Right cardiac atrium (tissue), 5 donors: ENCODE data around the gene MARVELD3. TPM values are rescaled to one million over a fixed set of nuclear protein-coding genes. Genes with fewer than 3 reads are reported as not detected.
"Not testable (repeated sequence)": the region's sequence is repeated elsewhere in the genome, so short reads cannot be mapped to it uniquely, and the experiment has no call there.

Source experiments
- ATAC-seq, 2 donors: fragments of 200-7000 bp; cut with Tn5 transposase; one replicate each; pipeline versions ENCODE4 v1.8.0 to v1.9.1; 2020; ENCODE audit warnings: moderate library complexity in 2 of 2, mild to moderate bottlenecking in 1 of 2
- DNase-seq, 3 donors: peaks; one replicate each; pipeline ENCODE4 v3.0.0-alpha.2; 2020
- H3K27ac ChIP-seq: one replicate; pipeline ENCODE4 v1.5.1; 2013; ENCODE audit warnings: mild to moderate bottlenecking, low read length, control low read depth, moderate library complexity
- H3K27me3 ChIP-seq: one replicate; pipeline ENCODE4 v1.6.1; 2013; ENCODE audit not compliant: control insufficient read depth, insufficient read depth
- H3K4me1 ChIP-seq: one replicate; pipeline ENCODE4 v1.6.1; 2013; ENCODE audit warnings: low read length; ENCODE audit not compliant: control insufficient read depth, insufficient read depth
- H3K4me3 ChIP-seq: one replicate; pipeline ENCODE4 v1.5.1; 2013; ENCODE audit warnings: low read length, control low read depth
- H3K9me3 ChIP-seq: one replicate; pipeline ENCODE4 v1.6.1; 2013; ENCODE audit warnings: low read length; ENCODE audit not compliant: control insufficient read depth
- WGBS: extraction: QIAGEN DNeasy Blood & Tissue Kit; methylation state at CpG from one replicate; pipeline ENCODE4 v1.1.7; 2013; 5-methylcytosine and 5-hydroxymethylcytosine counted together
- intact Hi-C, 4 donors: fragments of 100-400 bp; cut with DNase I; formaldehyde crosslinking; loops; one replicate each; pipeline versions ENCODE4 v1.11.0 to v1.14.0; 2022 to 2023
- polyA plus RNA-seq: library from polyadenylated mRNA; stranded (reverse); fragments of 200-250 nt; gene quantifications from one replicate; pipeline ENCODE4 v1.2.3, GENCODE V29; 2013
- total RNA-seq, 4 donors: library from RNA; stranded (reverse); fragmentation: NEBNext Ultra II Directional; extraction: Animal tissue kit (Norgen Biotek cat#: 25700); gene quantifications; one replicate each; pipeline ENCODE4 v1.2.1, GENCODE V29; 2021
- donor health status: healthy with polysubstance abuse.
- donor health status: DM: no; HTN: yes; CAD: no.
- donor health status: DM: no; HTN: no; CAD: no.
- donor health status: DM: no; HTN: yes; CAD: no; lungs with severe emphysema.
- donor health status: DM: yes; HTN: yes; CAD: no.

The MARVELD3 gene
- total and polyA plus RNA-seq, 5 donors: 0.02 TPM; not detected in 4

DNA sequence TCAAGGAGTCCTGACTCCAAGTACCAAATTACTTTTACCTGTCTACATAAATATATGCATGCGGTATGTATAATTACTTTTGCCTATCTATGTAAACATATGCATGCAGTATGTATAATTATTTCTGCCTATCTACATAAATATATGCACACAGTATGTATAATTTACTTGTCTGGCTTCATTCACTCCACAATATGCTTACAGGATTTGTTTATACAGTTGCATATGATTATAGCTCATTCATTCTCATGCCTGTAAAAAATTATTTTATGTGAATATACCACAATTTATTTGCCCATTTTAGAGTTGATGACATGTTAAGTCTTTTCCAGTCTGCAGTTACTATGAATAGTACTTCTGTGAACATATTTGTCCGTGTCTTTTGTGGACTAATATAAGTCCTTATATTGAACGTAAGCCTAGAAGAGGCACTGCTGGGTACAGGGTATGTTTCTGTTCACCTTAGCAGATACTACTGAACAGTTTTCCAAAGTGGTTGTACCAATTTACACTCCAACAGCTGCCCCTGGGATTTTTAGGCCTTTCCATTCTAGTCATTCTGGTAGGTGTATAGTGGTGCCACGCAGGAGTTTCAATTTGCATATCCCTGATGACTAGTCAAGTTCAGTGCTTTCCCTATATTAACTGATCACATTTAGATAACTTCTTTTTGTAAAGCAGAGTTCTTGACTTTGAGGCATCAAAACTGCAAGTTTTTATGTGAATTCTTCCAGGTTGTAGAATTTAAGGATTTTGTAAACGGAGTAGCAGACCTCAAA, 47.0 kb downstream of the MARVELD3 start:
- Histone ChIP-seq H3K27me3 (no peaks in the 10 kb centered on the region), H3K4me3 (no peak overlapping the region), H3K4me1 (no peaks in the 10 kb centered on the region), H3K27ac (no peak overlapping the region), H3K9me3 (no peaks in the 10 kb centered on the region)
- ATAC-seq (no peak), DNase-seq (no peak)
- 98% methylated on average over 5 of the region's 5 CpGs for WGBS
- intact Hi-C loops: no loop called here

GRCh38 chr16:71673582-71673973, 47.6 kb downstream of the MARVELD3 start:
- Histone ChIP-seq H3K27ac (no peak overlapping the region), H3K4me1 (no peaks in the 10 kb centered on the region), H3K27me3 (no peaks in the 10 kb centered on the region), H3K4me3 (no peak overlapping the region), H3K9me3 (no peaks in the 10 kb centered on the region)
- intact Hi-C loops: no loop called here
- WGBS: 97% methylated on average over 1 of the region's 1 CpG
- ATAC-seq (no peak), DNase-seq (no peak)

- Histone ChIP-seq H3K9me3 (no peaks in the 10 kb centered on the region), H3K4me3 (no peak overlapping the region), H3K4me1 (no peaks in the 10 kb centered on the region), H3K27me3 (no peaks in the 10 kb centered on the region), H3K27ac (no peak overlapping the region)
- ATAC-seq (no peak), DNase-seq (no peak)
- WGBS: 97% methylated on average over 2 of the region's 2 CpGs
- intact Hi-C loops: no loop called here
These were observed 48.2 kb downstream of the MARVELD3 start for GRCh38 chr16:71674229-71674628.

GRCh38 chr16:71675380-71675779, 49.4 kb downstream of the MARVELD3 start:
- WGBS: 94% methylated on average over 3 of the region's 3 CpGs
- Histone ChIP-seq H3K27ac (no peak overlapping the region), H3K4me3 (no peak overlapping the region), H3K4me1 (no peaks in the 10 kb centered on the region), H3K27me3 (no peaks in the 10 kb centered on the region), H3K9me3 (no peaks in the 10 kb centered on the region)
- no peak for ATAC-seq
- no peak for DNase-seq
- intact Hi-C loops: no loop called here

- H3K4me1 ChIP-seq: no peaks in the 10 kb centered on the region
- H3K27ac ChIP-seq: no peak overlapping the region
- intact Hi-C loops: no loop called here
- no peak overlapping the region for H3K4me3 ChIP-seq
- DNase-seq: no peak
- no peaks in the 10 kb centered on the region for H3K27me3 ChIP-seq
- no peaks in the 10 kb centered on the region for H3K9me3 ChIP-seq
- no peak for ATAC-seq
- WGBS: 77% methylated on average over 5 of the region's 5 CpGs
These were observed 50.3 kb downstream of the MARVELD3 start for GRCh38 chr16:71676236-71676635.

DNA sequence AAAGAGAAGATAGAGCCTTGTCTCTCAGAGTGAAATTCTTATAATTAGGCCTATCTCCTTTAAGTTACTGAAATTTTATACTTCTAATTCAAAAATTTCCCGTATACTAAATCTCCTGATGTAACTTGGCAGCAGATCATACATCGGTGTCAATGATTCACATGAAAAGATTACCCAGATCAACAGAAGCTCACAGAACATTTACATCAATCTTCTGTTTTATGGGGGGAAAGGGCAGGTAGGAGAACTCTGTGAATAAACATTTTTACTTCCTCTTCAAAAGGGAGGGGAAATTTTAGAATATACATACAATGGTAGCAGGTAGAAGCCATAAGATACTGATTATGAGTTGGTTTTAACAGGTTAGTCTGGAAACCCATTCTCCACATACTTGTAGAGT, 55.4 kb downstream of the MARVELD3 start:
- H3K27me3 ChIP-seq: no peaks in the 10 kb centered on the region
- no peaks in the 10 kb centered on the region for H3K9me3 ChIP-seq
- intact Hi-C loops: no loop called here
- no peak for DNase-seq
- H3K4me3 ChIP-seq: no peak overlapping the region
- 89% methylated on average over 2 of the region's 2 CpGs for WGBS
- no peak overlapping the region for H3K27ac ChIP-seq
- ATAC-seq: no peak
- H3K4me1 ChIP-seq: no peaks in the 10 kb centered on the region

- DNase-seq, ATAC-seq, H3K4me3 ChIP-seq, H3K9me3 ChIP-seq, intact Hi-C loops, H3K27me3 ChIP-seq, H3K27ac ChIP-seq, H3K4me1 ChIP-seq: not testable (repeated sequence)
- 94% methylated on average over 12 of the region's 12 CpGs for WGBS
These were observed 58.3 kb downstream of the MARVELD3 start for GRCh38 chr16:71684280-71684679.

Other genes with a start within 250 kb of the MARVELD3 start
- not detected for gene TLE7, start 184.1 kb upstream of the MARVELD3 start, total RNA-seq
- gene TLE7, start 184.1 kb upstream of the MARVELD3 start, polyA plus RNA-seq: not detected
- gene ZNF23, start 163.9 kb upstream of the MARVELD3 start, total RNA-seq: 1 to 10 TPM; 6.7 to 8.6 (median 7.8) TPM
- gene ZNF23, start 163.9 kb upstream of the MARVELD3 start, polyA plus RNA-seq: 6.8 TPM
- gene ZNF19, start 136.9 kb upstream of the MARVELD3 start, total RNA-seq: 1 to 10 TPM; 2.3 to 4.0 (median 3.2) TPM
- gene ZNF19, start 136.9 kb upstream of the MARVELD3 start, polyA plus RNA-seq: 1.7 TPM
- not detected for gene CHST4, start 99.8 kb upstream of the MARVELD3 start, total RNA-seq
- gene CHST4, start 99.8 kb upstream of the MARVELD3 start, polyA plus RNA-seq: not detected
- gene TAT, start 49.1 kb upstream of the MARVELD3 start, total RNA-seq: under 1 TPM in 1 of 4 donors, not detected in 3; 0.08 TPM
- gene TAT, start 49.1 kb upstream of the MARVELD3 start, polyA plus RNA-seq: 0.02 TPM
- gene PHLPP2, start 98.5 kb downstream of the MARVELD3 start, total RNA-seq: 1 to 10 TPM; 6.1 to 6.8 (median 6.5) TPM
- 1.9 TPM for gene PHLPP2, start 98.5 kb downstream of the MARVELD3 start, polyA plus RNA-seq
- gene AP1G1, start 182.7 kb downstream of the MARVELD3 start, total RNA-seq: 10 to 100 TPM; 36.2 to 47.8 (median 37.8) TPM
- 11.2 TPM for gene AP1G1, start 182.7 kb downstream of the MARVELD3 start, polyA plus RNA-seq
- gene ATXN1L, start 219.8 kb downstream of the MARVELD3 start, total RNA-seq: 10 to 100 TPM; 16.2 to 20.1 (median 17.1) TPM
- 8.7 TPM for gene ATXN1L, start 219.8 kb downstream of the MARVELD3 start, polyA plus RNA-seq